ENCODE data around the gene ACBD3.

The ACBD3 gene

GRCh38 chr1:226135059-226135651 lies 51.4 kb downstream of the ACBD3 start:
- TF ChIP-seq, protein P1, sequence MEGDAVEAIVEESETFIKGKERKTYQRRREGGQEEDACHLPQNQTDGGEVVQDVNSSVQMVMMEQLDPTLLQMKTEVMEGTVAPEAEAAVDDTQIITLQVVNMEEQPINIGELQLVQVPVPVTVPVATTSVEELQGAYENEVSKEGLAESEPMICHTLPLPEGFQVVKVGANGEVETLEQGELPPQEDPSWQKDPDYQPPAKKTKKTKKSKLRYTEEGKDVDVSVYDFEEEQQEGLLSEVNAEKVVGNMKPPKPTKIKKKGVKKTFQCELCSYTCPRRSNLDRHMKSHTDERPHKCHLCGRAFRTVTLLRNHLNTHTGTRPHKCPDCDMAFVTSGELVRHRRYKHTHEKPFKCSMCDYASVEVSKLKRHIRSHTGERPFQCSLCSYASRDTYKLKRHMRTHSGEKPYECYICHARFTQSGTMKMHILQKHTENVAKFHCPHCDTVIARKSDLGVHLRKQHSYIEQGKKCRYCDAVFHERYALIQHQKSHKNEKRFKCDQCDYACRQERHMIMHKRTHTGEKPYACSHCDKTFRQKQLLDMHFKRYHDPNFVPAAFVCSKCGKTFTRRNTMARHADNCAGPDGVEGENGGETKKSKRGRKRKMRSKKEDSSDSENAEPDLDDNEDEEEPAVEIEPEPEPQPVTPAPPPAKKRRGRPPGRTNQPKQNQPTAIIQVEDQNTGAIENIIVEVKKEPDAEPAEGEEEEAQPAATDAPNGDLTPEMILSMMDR (IDR thresholded peaks at IDR 0.05; ENCODE audit: low read depth, low read length), result no peak

GRCh38 chr1:226134170-226135058 lies 52.1 kb downstream of the ACBD3 start:
- H3K4me3 ChIP-seq (ENCODE audit: low read depth, low read length), result no peak overlapping the region
- TF ChIP-seq, protein P1 (IDR thresholded peaks at IDR 0.05; ENCODE audit: low read depth, low read length), result no peak

More at GRCh38 chr1:226135059-226135651, 51.4 kb downstream of the ACBD3 start:
- no peak overlapping the region for H3K4me3 ChIP-seq (ENCODE audit: low read depth, low read length)

DNA sequence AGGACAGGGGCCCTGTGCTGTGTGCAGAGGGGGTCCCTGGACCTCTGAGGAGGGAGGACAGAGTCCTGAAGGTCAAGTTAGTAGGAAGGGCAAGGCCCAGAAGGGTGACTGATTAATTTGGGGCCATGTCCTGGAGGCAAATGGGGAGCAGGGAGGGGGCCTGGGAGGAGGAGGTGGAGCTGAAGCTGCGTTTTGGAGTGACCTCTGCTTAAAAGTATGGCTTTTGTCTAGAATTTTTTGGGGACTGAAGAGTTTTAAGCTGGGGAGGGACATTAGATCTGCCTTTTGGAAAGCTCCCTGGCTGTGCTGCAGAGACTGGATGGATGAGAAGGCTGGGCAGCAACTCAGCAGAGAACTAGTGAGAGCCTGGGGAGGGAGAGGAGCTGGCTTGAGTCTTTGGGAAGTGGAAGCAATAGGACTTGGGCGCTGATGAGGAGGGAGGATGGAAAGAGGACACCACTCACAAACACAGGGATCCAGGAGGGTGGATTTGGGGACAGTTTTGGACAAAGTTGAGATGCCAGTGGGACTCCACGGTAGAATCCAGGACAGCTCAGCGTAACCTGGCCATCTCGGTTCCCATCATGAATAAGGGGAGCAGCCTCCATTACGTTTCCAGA lies 52.9 kb downstream of the ACBD3 start:
- no peak overlapping the region for H3K4me3 ChIP-seq (ENCODE audit: low read depth, low read length)
- TF ChIP-seq, protein P1 (IDR thresholded peaks at IDR 0.05; ENCODE audit: low read depth, low read length), result no peak

DNA sequence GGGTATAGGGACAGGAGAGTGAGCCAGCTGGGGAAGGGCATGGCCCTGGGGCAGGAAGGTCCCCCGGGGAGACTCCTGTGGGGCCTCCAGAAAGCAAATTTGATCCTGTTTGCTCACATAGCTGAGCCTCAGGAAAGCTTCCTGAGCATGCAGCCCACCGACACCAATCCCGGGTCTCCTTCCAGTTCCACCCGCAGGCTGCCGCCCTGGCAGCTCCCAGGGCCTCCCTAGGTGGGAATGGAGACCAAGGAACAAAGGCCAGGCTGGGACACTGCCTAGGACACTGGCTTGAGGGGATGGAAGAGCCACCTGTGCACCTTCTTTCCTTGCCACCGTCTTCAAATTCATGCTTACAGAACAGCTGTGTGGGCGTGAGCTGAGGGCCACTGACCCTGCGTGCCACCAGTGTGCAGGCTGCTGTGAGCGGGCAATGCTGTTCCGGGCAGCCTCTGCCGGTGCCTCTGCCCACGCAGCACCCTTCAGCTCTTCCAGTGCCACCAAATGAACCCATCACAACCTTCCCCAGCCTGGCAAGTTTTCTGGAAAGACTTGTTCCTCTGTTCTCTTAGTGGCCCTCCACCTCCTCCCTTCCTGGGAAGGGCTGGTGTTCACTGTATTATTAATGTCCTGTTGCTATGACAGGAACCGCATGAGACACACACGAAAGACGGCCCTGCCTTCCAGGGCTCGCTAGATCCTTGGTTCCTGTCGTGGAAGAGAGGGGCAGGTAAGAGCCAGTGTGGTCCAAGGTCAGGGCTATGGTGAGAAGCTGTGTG lies 53.6 kb downstream of the ACBD3 start:
- H3K4me3 ChIP-seq (ENCODE audit: low read depth, low read length), result no peak overlapping the region
- TF ChIP-seq, protein P1 (IDR thresholded peaks at IDR 0.05; ENCODE audit: low read depth, low read length), result no peak

GRCh38 chr1:226131639-226132038 lies 54.9 kb downstream of the ACBD3 start:
- TF ChIP-seq, protein P1 (IDR thresholded peaks at IDR 0.05; ENCODE audit: low read depth, low read length), result no peak

GRCh38 chr1:226129230-226129629 lies 57.3 kb downstream of the ACBD3 start:
- TF ChIP-seq, protein P1 (IDR thresholded peaks at IDR 0.05; ENCODE audit: low read depth, low read length), result no peak

More at GRCh38 chr1:226131639-226132038, 54.9 kb downstream of the ACBD3 start:
- no peak overlapping the region for H3K4me3 ChIP-seq (ENCODE audit: low read depth, low read length)

More at GRCh38 chr1:226129230-226129629, 57.3 kb downstream of the ACBD3 start:
- no peak overlapping the region for H3K4me3 ChIP-seq (ENCODE audit: low read depth, low read length)
